Esophagus squamous epithelium (tissue), 5 donors: ENCODE results near the gene CACNA1H. TPM values are rescaled to one million over a fixed set of nuclear protein-coding genes. Genes with fewer than 3 reads are reported as not detected.

Source experiments
- DNase-seq: peaks from one replicate; lab custom pipeline; 2025; lab: John Stamatoyannopoulos, UW
- H3K27ac ChIP-seq, 4 donors: fragments of 200-600 bp; sonication (generic); one replicate each; pipeline ENCODE4 v1.5.1; 2016 to 2019; ENCODE audit warnings: mild to moderate bottlenecking in 1 of 4
- H3K27me3 ChIP-seq, 4 donors: fragments of 200-600 bp; sonication (generic); 1 replicate in 3 of 4; 2 replicates in 1 of 4; pipeline versions ENCODE4 v1.5.1 to v1.6.0; 2017 to 2021; ENCODE audit warnings: antibody characterized with exemption in 1 of 4
- H3K36me3 ChIP-seq, 3 donors: fragments of 200-600 bp; sonication (generic); one replicate each; pipeline ENCODE4 v1.5.1; 2016 to 2019
- H3K4me1 ChIP-seq, 3 donors: fragments of 200-600 bp; sonication (generic); one replicate each; pipeline ENCODE4 v1.5.1; 2017 to 2019
- H3K4me3 ChIP-seq, 4 donors: fragments of 200-600 bp; sonication (generic); 1 replicate in 3 of 4; 2 replicates in 1 of 4; pipeline ENCODE4 v1.5.1; 2016 to 2019; ENCODE audit warnings: mild to moderate bottlenecking in 2 of 4, moderate library complexity in 1 of 4
- H3K9me3 ChIP-seq, 3 donors: fragments of 200-600 bp; sonication (generic); one replicate each; pipeline ENCODE4 v1.5.1; 2016 to 2019
- POLR2A ChIP-seq, 4 donors: fragments of 450-650 bp; IDR thresholded peaks; one replicate each; pipeline ENCODE4 v1.6.1; 2017; ENCODE audit warnings: antibody characterized with exemption in 4 of 4, mild to moderate bottlenecking in 4 of 4, moderate library complexity in 3 of 4
- whole genome bisulfite sequencing, 2 donors: methylation state at CpG; one replicate each; pipeline ENCODE4 v1.1.5; 2018; 5-methylcytosine and 5-hydroxymethylcytosine counted together
- intact Hi-C: fragments of 100-400 bp; cut with DNase I; formaldehyde crosslinking; loops from one replicate; pipeline ENCODE4 v1.15.0; 2022
- total RNA-seq, 4 donors: library from RNA; depleted of rRNA; stranded (reverse); fragments of >200 nt; gene quantifications; one replicate each; pipeline ENCODE4 v1.1.0, GENCODE V29; 2016
- TF ChIP-seq, protein P1 (sequence below), 6 experiments: fragments of 450-650 bp in 4 of 6; fragments of 200-600 bp in 2 of 6; sonication (generic) in 2 of 6; IDR thresholded peaks; one replicate each; pipeline ENCODE4 v1.5.1; 2016 to 2019; ENCODE audit warnings: antibody characterized with exemption in 6 of 6, mild to moderate bottlenecking in 4 of 6, moderate library complexity in 4 of 6
- donor health status: DM: yes; HTN: yes; CAD: no.

Gene CACNA1H
- total RNA-seq, 4 donors from 2014 or later, result 1.7 to 14.7 (median 5.6) TPM

DNA sequence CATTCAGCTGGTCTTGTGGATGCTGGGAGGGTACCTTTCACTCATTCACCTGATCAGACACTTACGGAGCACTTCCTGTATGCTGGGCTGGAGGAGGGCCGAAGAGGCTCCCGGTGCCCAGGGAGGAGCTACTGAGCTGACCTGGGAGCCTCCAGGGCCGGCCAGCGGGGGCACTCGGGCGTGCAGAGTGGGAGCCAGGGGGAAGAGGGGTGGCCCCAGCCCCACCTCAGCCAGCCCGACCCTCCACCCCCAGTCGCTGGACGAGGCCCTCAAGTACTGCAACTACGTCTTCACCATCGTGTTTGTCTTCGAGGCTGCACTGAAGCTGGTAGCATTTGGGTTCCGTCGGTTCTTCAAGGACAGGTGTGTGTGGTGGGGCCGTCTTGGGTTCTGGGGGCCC is 61.8 kb downstream of the CACNA1H start:
- intact Hi-C loops, result no loop called here
- no peak for TF ChIP-seq POLR2A (IDR thresholded peaks at IDR 0.05)
- TF ChIP-seq, protein P1, sequence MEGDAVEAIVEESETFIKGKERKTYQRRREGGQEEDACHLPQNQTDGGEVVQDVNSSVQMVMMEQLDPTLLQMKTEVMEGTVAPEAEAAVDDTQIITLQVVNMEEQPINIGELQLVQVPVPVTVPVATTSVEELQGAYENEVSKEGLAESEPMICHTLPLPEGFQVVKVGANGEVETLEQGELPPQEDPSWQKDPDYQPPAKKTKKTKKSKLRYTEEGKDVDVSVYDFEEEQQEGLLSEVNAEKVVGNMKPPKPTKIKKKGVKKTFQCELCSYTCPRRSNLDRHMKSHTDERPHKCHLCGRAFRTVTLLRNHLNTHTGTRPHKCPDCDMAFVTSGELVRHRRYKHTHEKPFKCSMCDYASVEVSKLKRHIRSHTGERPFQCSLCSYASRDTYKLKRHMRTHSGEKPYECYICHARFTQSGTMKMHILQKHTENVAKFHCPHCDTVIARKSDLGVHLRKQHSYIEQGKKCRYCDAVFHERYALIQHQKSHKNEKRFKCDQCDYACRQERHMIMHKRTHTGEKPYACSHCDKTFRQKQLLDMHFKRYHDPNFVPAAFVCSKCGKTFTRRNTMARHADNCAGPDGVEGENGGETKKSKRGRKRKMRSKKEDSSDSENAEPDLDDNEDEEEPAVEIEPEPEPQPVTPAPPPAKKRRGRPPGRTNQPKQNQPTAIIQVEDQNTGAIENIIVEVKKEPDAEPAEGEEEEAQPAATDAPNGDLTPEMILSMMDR (IDR thresholded peaks at IDR 0.05), result no peak
- no peak for DNase-seq
- peaks cover 0 to 60% (median 0%) of the 10 kb centered on the region in 3 donors for H3K36me3 ChIP-seq
- no peak overlapping the region for H3K27ac ChIP-seq
- H3K27me3 ChIP-seq, result peaks cover 0 to 7% (median 0%) of the 10 kb centered on the region in 4 donors
- H3K9me3 ChIP-seq, result no peaks in the 10 kb centered on the region
- no peak overlapping the region for H3K4me3 ChIP-seq
- WGBS, 2 donors, result 71% methylated on average over 1 of the region's 16 CpGs; no CpG with 5 or more reads in 1 of the 2 donors
- H3K4me1 ChIP-seq, result no peaks in the 10 kb centered on the region

DNA sequence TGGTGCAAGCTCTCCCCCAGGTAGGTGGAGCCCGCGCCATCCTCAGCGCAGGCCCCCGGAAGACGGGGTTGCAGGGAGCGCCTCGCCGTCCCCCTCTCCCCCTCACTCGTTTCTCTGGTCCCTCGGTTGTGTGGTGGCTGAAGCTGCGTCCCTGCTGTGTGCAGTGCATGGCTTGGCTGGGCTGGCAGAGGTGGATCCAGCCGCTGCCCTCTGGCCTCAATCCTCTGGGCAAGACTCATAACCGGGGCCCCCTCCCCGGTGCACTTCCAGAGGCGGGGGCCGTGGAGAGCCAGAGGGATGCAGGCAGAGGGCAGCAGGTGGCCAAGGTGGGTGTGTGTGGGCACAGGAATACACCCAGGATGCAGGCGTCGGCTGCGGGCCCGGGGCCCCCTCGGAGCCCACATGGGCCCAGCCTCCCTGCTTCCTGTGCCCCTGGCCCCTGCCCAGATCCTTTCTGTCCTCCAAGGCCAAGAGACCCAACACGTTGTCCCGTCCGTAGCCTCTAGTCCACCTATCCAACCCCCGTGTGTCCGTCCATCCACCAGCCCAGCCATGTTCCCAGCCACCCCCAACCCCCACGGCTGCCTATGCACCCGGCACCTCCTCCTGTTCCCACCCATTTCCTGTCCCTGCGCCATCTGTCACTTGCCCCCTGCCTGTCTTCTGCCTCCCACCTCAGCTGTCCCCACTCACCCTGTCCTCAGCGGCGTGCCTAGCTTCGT is 62.8 kb downstream of the CACNA1H start:
- Histone ChIP-seq H3K36me3 (peaks cover 0 to 52% (median 0%) of the 10 kb centered on the region in 3 donors), H3K4me3 (no peak overlapping the region), H3K9me3 (no peaks in the 10 kb centered on the region), H3K27me3 (peaks cover 0 to 7% (median 0%) of the 10 kb centered on the region in 4 donors), H3K27ac (no peak overlapping the region), H3K4me1 (no peaks in the 10 kb centered on the region)
- intact Hi-C loops, result no loop called here
- WGBS, 2 donors, result 61 to 83% methylated on average over 10 to 16 of the region's 32 CpGs
- TF ChIP-seq, protein P1 (IDR thresholded peaks at IDR 0.05), result no peak
- no peak for TF ChIP-seq POLR2A (IDR thresholded peaks at IDR 0.05)
- DNase-seq, result no peak

DNA sequence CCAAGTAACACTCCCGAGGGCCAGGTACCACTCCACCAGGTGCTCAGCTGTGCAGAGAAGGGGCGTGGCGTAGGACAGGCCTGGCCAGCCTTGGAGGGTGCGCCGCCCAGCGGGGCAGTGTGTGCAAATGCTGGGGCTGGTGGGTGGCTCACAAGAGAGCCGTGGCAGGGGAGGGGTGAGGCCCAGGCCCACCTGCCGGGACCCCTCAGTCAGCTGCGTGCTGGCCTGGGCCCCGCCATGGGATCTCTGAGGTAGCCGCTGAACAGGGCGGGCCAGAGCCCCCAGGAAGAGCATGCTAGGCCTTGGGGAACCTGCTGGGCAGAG is 63.4 kb downstream of the CACNA1H start:
- DNase-seq, result no peak
- no peaks in the 10 kb centered on the region for H3K9me3 ChIP-seq
- no peaks in the 10 kb centered on the region for H3K4me1 ChIP-seq
- H3K36me3 ChIP-seq, result peaks cover 0 to 47% (median 0%) of the 10 kb centered on the region in 3 donors
- intact Hi-C loops, result no loop called here
- H3K4me3 ChIP-seq, result no peak overlapping the region
- H3K27me3 ChIP-seq, result peaks cover 0 to 7% (median 0%) of the 10 kb centered on the region in 4 donors
- WGBS, 2 donors, result 67 to 83% methylated on average over 1 to 3 of the region's 12 CpGs
- TF ChIP-seq, protein P1 (IDR thresholded peaks at IDR 0.05), result no peak
- no peak for TF ChIP-seq POLR2A (IDR thresholded peaks at IDR 0.05)
- H3K27ac ChIP-seq, result no peak overlapping the region

DNA sequence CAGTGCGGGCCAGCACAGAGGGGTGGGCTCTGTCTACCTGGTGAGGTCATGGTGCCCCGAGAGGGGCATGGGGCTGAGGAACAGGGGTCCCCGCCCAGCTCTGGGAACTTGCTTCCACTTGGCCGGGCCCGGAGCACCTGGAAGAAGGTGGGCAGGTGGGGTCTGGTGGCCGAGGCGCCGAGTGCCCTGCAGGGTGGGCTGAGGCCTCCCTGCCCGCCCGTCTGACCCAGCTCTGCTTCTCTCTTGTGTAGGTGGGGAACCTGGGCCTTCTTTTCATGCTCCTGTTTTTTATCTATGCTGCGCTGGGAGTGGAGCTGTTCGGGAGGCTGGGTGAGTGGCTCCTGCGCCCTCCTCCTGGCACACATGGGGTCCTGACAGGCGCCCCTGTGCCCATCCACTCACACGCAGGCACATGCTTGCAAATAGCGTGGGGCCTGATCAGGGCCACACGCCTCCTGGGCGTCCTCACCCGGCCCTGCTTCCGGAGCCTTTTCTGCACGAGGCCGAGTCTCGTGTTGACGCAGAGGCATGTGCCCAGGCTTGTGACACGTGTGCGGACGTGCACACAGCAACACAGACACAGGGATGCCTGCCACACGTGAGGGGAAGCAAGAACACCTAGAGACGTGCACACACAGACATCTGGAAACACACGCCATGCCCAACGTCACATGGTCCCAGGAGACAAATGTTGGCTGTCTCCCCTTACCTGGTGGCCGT is 63.9 kb downstream of the CACNA1H start:
- 39 to 70% methylated on average over 9 to 11 of the region's 32 CpGs for WGBS, 2 donors
- no peak overlapping the region for H3K27ac ChIP-seq
- no peaks in the 10 kb centered on the region for H3K9me3 ChIP-seq
- H3K4me3 ChIP-seq, result no peak overlapping the region
- H3K27me3 ChIP-seq, result peaks cover 0 to 7% (median 0%) of the 10 kb centered on the region in 4 donors
- H3K4me1 ChIP-seq, result no peaks in the 10 kb centered on the region
- TF ChIP-seq POLR2A (IDR thresholded peaks at IDR 0.05), result no peak
- TF ChIP-seq, protein P1 (IDR thresholded peaks at IDR 0.05), result no peak
- peaks cover 0 to 41% (median 0%) of the 10 kb centered on the region in 3 donors for H3K36me3 ChIP-seq
- intact Hi-C loops, result no loop called here
- DNase-seq, result no peak

DNA sequence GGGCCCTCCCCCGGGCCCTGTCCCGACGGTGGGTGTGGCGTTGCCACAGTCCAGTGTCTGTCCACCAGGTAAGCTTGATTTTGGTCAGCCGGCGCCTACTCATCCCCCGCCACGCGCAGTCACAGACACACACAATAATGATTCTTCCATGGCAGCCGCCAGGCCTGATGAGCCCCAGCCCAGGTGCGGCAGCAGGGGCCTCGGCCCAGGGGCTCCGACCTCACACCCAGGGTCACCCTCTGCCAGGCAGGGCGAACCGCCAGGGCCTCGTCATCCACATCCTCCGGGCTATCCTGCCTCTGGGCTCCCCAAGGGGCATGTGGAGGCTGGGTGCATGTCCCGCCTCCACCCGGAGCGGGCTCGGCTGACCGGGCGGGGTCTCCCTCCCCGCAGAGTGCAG is 64.6 kb downstream of the CACNA1H start:
- intact Hi-C loops, result no loop called here
- 88% methylated on average over 10 of the region's 24 CpGs; no CpG with 5 or more reads in 1 of the 2 donors for WGBS, 2 donors
- no peak for DNase-seq
- TF ChIP-seq, protein P1 (IDR thresholded peaks at IDR 0.05), result no peak
- no peak for TF ChIP-seq POLR2A (IDR thresholded peaks at IDR 0.05)
- no peak overlapping the region for H3K4me3 ChIP-seq
- H3K27me3 ChIP-seq, result peaks cover 0 to 7% (median 0%) of the 10 kb centered on the region in 4 donors
- no peaks in the 10 kb centered on the region for H3K4me1 ChIP-seq
- H3K9me3 ChIP-seq, result no peaks in the 10 kb centered on the region
- no peak overlapping the region for H3K27ac ChIP-seq
- peaks cover 0 to 38% (median 0%) of the 10 kb centered on the region in 3 donors for H3K36me3 ChIP-seq
